Adrenal gland (tissue), 5 donors: ENCODE results near the gene LRRC61.
A peak's percentile ranks its signal among the peaks of the same experiment; 100 is the strongest.

Source experiments
- POLR2A ChIP-seq, 2 donors: fragments of 450-650 bp; IDR thresholded peaks; one replicate each; pipeline ENCODE4 v1.6.1; 2017; ENCODE audit warnings: antibody characterized with exemption in 2 of 2, mild to moderate bottlenecking in 2 of 2, moderate library complexity in 1 of 2
- TF ChIP-seq, protein P1 (sequence below), 6 experiments: fragments of 450-650 bp in 4 of 6; fragments of 200-600 bp in 2 of 6; sonication (generic) in 1 of 6; IDR thresholded peaks; 1 replicate in 5 of 6; 2 replicates in 1 of 6; pipeline versions ENCODE4 v1.5.1 to v1.8.0; 2016 to 2021; ENCODE audit warnings: antibody characterized with exemption in 6 of 6, mild to moderate bottlenecking in 2 of 6, moderate library complexity in 1 of 6
- donor health status: DM: no; HTN: no; CAD: no.

DNA sequence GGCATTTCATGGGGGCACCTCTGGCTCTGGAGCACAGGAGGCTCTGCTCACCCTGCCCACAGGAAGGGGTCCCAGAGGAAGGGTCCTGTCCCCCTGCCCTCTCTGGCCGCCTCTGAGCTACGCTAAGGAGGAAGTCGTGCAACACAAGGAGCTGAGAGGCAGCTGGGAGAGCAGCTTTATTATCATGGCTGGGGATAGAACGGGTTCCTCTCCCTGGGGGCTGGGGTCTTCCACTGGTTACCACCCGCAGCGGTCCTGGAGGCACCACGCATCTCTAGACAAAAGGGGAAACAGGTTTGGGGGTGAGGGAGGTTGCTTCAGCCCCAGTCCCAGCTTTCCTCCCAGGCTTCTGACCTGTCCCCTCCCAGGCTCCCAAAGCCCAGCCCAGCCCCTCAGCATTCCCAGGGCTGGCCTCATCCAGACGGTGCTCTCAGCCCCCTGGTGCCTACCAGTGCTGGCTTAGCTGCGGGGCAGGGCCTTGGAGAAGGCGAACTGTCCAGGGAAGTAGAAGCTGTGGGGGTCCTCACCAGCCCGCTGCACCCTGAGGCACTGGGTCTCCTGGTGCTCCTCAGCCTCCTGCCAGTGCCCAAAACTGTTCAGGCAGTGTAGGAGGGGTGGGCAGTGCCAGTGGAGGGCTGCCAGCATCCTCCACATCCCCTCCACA, 15.1 kb downstream of the LRRC61 start:
- TF ChIP-seq, protein P1, sequence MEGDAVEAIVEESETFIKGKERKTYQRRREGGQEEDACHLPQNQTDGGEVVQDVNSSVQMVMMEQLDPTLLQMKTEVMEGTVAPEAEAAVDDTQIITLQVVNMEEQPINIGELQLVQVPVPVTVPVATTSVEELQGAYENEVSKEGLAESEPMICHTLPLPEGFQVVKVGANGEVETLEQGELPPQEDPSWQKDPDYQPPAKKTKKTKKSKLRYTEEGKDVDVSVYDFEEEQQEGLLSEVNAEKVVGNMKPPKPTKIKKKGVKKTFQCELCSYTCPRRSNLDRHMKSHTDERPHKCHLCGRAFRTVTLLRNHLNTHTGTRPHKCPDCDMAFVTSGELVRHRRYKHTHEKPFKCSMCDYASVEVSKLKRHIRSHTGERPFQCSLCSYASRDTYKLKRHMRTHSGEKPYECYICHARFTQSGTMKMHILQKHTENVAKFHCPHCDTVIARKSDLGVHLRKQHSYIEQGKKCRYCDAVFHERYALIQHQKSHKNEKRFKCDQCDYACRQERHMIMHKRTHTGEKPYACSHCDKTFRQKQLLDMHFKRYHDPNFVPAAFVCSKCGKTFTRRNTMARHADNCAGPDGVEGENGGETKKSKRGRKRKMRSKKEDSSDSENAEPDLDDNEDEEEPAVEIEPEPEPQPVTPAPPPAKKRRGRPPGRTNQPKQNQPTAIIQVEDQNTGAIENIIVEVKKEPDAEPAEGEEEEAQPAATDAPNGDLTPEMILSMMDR (IDR thresholded peaks at IDR 0.05): no peak
- TF ChIP-seq POLR2A (IDR thresholded peaks at IDR 0.05): peak in 1 of 2 donors; percentile 23
